GM18861 (cell line): ENCODE measurements around the gene ADGRD2.

ENCODE experiments used
- ATAC-seq: cut with Tn5 transposase; IDR thresholded peaks from one replicate; pipeline ENCODE4 v1.9.1; 2021; ENCODE audit not compliant: unreplicated experiment

The ADGRD2 gene

GRCh38 chr9:124496463-124496862, 46.2 kb downstream of the ADGRD2 start:
- ATAC-seq = no peak

- no peak for ATAC-seq
These were observed 47.2 kb downstream of the ADGRD2 start for GRCh38 chr9:124497441-124497840.

GRCh38 chr9:124498040-124498439, 47.8 kb downstream of the ADGRD2 start:
- ATAC-seq = no peak

- ATAC-seq = no peak
These were observed 48.4 kb downstream of the ADGRD2 start for GRCh38 chr9:124498499-124499146.

- no peak for ATAC-seq
These were observed 49.0 kb downstream of the ADGRD2 start for GRCh38 chr9:124499216-124499615.

- ATAC-seq = no peak
These were observed 50.0 kb downstream of the ADGRD2 start for GRCh38 chr9:124500028-124500795.

GRCh38 chr9:124500796-124501611, 50.8 kb downstream of the ADGRD2 start:
- no peak for ATAC-seq

GRCh38 chr9:124501771-124502320, 51.6 kb downstream of the ADGRD2 start:
- ATAC-seq = no peak

GRCh38 chr9:124502711-124503702, 52.8 kb downstream of the ADGRD2 start:
- ATAC-seq = no peak

GRCh38 chr9:124503713-124504529, 53.7 kb downstream of the ADGRD2 start:
- ATAC-seq = no peak

GRCh38 chr9:124504530-124505005, 54.3 kb downstream of the ADGRD2 start:
- ATAC-seq = no peak

GRCh38 chr9:124505006-124505900, 55.0 kb downstream of the ADGRD2 start:
- no peak for ATAC-seq

GRCh38 chr9:124505901-124506346, 55.7 kb downstream of the ADGRD2 start:
- no peak for ATAC-seq

- ATAC-seq = no peak
These were observed 56.2 kb downstream of the ADGRD2 start for GRCh38 chr9:124506433-124506832.

GRCh38 chr9:124506931-124507879, 57.0 kb downstream of the ADGRD2 start, which contains the start of gene NR5A1:
TSS of gene NR5A1 (minus strand) at chr9:124507399. CDS start at chr9:124503395, 4,004 bp downstream.
- ATAC-seq = no peak

GRCh38 chr9:124507880-124508423, 57.7 kb downstream of the ADGRD2 start:
- no peak for ATAC-seq
